Effector memory CD4-positive, alpha-beta T cell (primary cell): ENCODE data around the gene PLXDC2.

Experiments
- DNase-seq, 3 donors: peaks; one replicate each; pipeline ENCODE4 v3.0.0-alpha.2; 2020
- H3K27ac ChIP-seq: 2 replicates; pipeline ENCODE4 v1.7.0; 2013; ENCODE audit warnings: mild to moderate bottlenecking, low read length, moderate library complexity; ENCODE audit not compliant: insufficient read depth, poor library complexity, severe bottlenecking
- H3K27me3 ChIP-seq: replicated peaks from 2 replicates; pipeline ENCODE4 v1.7.0; 2013; ENCODE audit warnings: mild to moderate bottlenecking, low read length; ENCODE audit not compliant: insufficient read depth, control insufficient read depth, poor library complexity, severe bottlenecking
- H3K36me3 ChIP-seq: 2 replicates; pipeline ENCODE4 v1.7.0; 2013; ENCODE audit warnings: mild to moderate bottlenecking, low read length, moderate library complexity; ENCODE audit not compliant: control insufficient read depth, insufficient read depth
- H3K4me1 ChIP-seq: 2 replicates; pipeline ENCODE4 v1.7.0; 2013; ENCODE audit warnings: low read length, mild to moderate bottlenecking; ENCODE audit not compliant: control insufficient read depth, insufficient read depth, poor library complexity, severe bottlenecking
- H3K4me3 ChIP-seq: 2 replicates; pipeline ENCODE4 v1.7.0; 2013; ENCODE audit warnings: low read length, low read depth, mild to moderate bottlenecking; ENCODE audit not compliant: insufficient read depth, poor library complexity, severe bottlenecking
- H3K9me3 ChIP-seq: 2 replicates; pipeline ENCODE4 v1.7.0; 2013; ENCODE audit warnings: mild to moderate bottlenecking, low read length, moderate library complexity; ENCODE audit not compliant: control insufficient read depth

Gene PLXDC2

GRCh38 chr10:20156511-20156910 lies 340.3 kb downstream of the PLXDC2 start:
- no peaks in the 10 kb centered on the region for H3K4me1 ChIP-seq

GRCh38 chr10:20157314-20157713 lies 341.1 kb downstream of the PLXDC2 start:
- H3K4me3 ChIP-seq: no peak overlapping the region
- no peaks in the 10 kb centered on the region for H3K27me3 ChIP-seq
- H3K27ac ChIP-seq: no peak overlapping the region
- H3K4me1 ChIP-seq: no peaks in the 10 kb centered on the region
- no peaks in the 10 kb centered on the region for H3K9me3 ChIP-seq
- H3K36me3 ChIP-seq: no peaks in the 10 kb centered on the region
- no peak for DNase-seq

More at GRCh38 chr10:20156511-20156910, 340.3 kb downstream of the PLXDC2 start:
- no peak for DNase-seq
- Histone ChIP-seq H3K27ac (no peak overlapping the region), H3K4me3 (no peak overlapping the region), H3K36me3 (no peaks in the 10 kb centered on the region), H3K9me3 (no peaks in the 10 kb centered on the region), H3K27me3 (no peaks in the 10 kb centered on the region)

DNA sequence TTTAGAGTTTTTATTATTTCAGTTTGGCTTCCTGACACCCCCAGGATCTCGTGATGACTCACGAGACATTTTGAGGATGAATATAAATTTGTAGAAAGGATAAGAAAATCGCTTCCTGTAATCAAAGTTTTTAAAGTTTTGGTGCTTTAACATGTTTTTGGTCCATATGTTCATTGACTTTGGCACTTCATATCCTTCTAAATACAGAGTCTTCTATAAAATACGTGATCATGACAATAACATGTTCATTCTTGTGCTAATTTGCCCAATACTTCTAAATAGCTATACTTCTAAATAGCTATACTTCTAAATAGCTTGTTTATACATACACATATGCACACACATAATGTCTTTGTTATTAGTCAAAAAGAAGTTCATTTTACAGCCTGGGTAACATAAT lies 341.9 kb downstream of the PLXDC2 start:
- Histone ChIP-seq H3K9me3 (no peaks in the 10 kb centered on the region), H3K36me3 (no peaks in the 10 kb centered on the region), H3K27ac (no peak overlapping the region), H3K4me3 (no peak overlapping the region), H3K27me3 (no peaks in the 10 kb centered on the region), H3K4me1 (no peaks in the 10 kb centered on the region)
- DNase-seq: no peak

- no peaks in the 10 kb centered on the region for H3K36me3 ChIP-seq
- H3K27me3 ChIP-seq: no peaks in the 10 kb centered on the region
- no peak overlapping the region for H3K4me3 ChIP-seq
- no peaks in the 10 kb centered on the region for H3K4me1 ChIP-seq
- H3K9me3 ChIP-seq: no peaks in the 10 kb centered on the region
- H3K27ac ChIP-seq: no peak overlapping the region
- no peak for DNase-seq
Observed at GRCh38 chr10:20162123-20162522, 345.9 kb downstream of the PLXDC2 start.

GRCh38 chr10:20166096-20166675 lies 350.0 kb downstream of the PLXDC2 start:
- Histone ChIP-seq H3K36me3 (no peaks in the 10 kb centered on the region), H3K4me3 (no peak overlapping the region), H3K27ac (no peak overlapping the region), H3K9me3 (no peaks in the 10 kb centered on the region), H3K27me3 (no peaks in the 10 kb centered on the region), H3K4me1 (no peaks in the 10 kb centered on the region)
- no peak for DNase-seq

GRCh38 chr10:20170661-20171060 lies 354.4 kb downstream of the PLXDC2 start:
- DNase-seq: no peak
- H3K4me3 ChIP-seq: no peak overlapping the region
- H3K9me3 ChIP-seq: no peaks in the 10 kb centered on the region
- no peak overlapping the region for H3K27ac ChIP-seq
- no peaks in the 10 kb centered on the region for H3K36me3 ChIP-seq
- H3K27me3 ChIP-seq: no peaks in the 10 kb centered on the region
- no peaks in the 10 kb centered on the region for H3K4me1 ChIP-seq

DNA sequence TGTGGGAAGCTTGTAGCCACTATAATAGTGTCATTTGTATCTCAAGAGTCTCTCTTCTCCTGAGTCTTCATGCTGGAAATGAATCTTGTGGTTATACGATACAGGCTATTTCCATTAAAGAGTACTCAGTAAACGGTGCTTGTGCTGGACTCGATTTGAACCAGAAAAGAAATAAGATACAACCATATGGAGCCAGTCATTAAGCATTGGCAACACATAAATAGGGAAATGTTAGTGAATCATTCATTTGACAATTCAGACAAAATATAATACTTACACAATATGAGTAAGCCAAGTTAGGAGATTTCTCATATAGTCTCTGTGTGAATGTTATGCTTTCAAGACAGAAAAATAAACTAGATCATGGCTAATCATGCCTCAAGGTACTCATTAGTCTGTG lies 356.8 kb downstream of the PLXDC2 start:
- Histone ChIP-seq H3K27ac (no peak overlapping the region), H3K27me3 (no peaks in the 10 kb centered on the region), H3K4me3 (no peak overlapping the region), H3K36me3 (no peaks in the 10 kb centered on the region), H3K4me1 (no peaks in the 10 kb centered on the region), H3K9me3 (no peaks in the 10 kb centered on the region)
- DNase-seq: no peak

DNA sequence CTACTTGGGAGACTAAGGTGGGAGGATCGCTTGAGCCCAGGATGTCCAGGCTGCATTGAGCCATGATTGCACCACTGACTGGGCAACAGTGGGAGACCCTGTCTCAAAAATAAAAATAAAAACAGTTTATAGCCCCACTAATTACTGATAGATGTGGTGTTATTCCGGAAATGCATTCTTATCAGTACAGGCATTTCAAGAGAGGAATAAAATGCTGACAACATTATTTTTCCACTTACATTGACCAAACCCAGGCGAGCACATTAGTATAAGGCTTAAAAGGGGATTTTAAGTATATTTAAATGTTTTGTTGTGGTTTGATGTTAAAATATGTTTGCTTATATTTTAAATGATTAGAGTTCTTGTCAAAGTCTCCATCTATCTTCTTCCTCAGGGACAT lies 359.5 kb downstream of the PLXDC2 start:
- DNase-seq: no peak
- Histone ChIP-seq H3K4me1 (no peaks in the 10 kb centered on the region), H3K9me3 (no peaks in the 10 kb centered on the region), H3K27me3 (no peaks in the 10 kb centered on the region), H3K27ac (no peak overlapping the region), H3K4me3 (no peak overlapping the region), H3K36me3 (no peaks in the 10 kb centered on the region)

DNA sequence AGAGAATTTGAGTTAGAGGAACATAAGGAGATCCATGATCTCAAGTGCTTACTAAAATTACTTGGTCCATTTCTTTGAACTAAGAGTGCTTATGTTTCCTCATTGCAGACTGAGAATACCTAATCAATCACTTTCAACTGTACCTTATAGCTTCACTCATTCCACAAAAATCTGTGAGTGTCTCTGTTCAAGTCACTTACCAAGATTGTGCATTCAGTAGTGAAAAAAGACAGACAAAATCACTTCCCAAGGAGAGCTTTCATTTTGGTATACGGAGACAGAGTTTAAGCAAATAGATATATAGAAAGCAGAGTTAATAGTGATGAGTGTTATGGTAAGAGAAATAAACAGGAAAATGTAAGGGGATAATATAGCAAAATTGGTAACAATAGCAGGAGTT lies 364.5 kb downstream of the PLXDC2 start:
- Histone ChIP-seq H3K27me3 (no peaks in the 10 kb centered on the region), H3K9me3 (no peaks in the 10 kb centered on the region), H3K27ac (no peak overlapping the region), H3K4me3 (no peak overlapping the region), H3K36me3 (no peaks in the 10 kb centered on the region), H3K4me1 (no peaks in the 10 kb centered on the region)
- no peak for DNase-seq

- Histone ChIP-seq H3K9me3 (no peaks in the 10 kb centered on the region), H3K27ac (no peak overlapping the region), H3K27me3 (no peaks in the 10 kb centered on the region), H3K36me3 (no peaks in the 10 kb centered on the region), H3K4me3 (no peak overlapping the region), H3K4me1 (no peaks in the 10 kb centered on the region)
- DNase-seq: no peak
Observed at GRCh38 chr10:20181434-20181833, 365.2 kb downstream of the PLXDC2 start.
